Posterior cingulate gyrus (tissue), 11 donors: ENCODE measurements around the gene LY6G5C.

Experiments
- DNase-seq, 10 donors: peaks; one replicate each; pipeline versions ENCODE4 v3.0.0 to v3.0.0-alpha.2; 2020 to 2021; ENCODE audit warnings: mixed read lengths in 3 of 10
- intact Hi-C: fragments of 100-400 bp; cut with DNase I; formaldehyde crosslinking; loops from one replicate; pipeline ENCODE4 v1.15.1; 2023

LY6G5C gene

DNA sequence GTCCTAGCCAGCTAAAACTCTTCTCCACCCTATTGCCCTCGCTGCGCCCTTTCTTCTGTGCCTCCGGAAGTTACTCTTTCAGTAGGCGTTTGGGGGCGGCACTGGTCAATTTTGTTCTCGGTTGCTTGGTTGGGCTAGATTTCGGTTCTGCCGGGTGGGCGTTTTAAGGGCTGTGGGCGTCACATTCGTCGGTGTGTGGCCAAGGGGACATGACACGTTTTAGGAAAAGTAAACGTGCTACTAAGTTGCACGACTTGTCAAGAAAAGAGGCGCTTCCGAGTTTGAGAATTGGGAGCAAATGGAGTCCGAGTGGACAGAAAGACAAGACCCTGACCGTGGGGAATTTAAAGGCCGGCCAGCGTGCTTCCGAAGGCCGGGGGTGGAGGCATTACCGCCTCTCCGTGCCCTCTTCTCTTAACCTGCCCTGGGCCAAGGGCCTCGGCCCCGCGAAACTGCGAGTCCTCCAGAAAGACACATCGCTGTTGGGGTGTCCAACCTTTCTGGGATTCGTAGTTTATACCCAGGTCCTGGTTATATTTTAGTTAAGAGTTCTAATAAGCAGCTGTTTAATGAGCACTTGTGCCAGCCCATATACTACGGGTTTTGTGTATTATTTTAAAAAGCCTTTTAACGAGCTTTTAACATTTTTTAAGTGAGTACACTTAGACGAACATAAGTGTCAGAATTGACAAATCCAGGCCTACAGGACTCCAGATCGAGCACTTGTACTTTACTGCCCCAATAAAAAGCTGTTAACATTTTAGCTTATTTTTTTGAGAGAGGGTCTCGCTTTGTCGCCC, 27.7 kb downstream of the LY6G5C start:
- peak; percentile 74 to 96 (median 82) for DNase-seq
- intact Hi-C loops, result loop anchor here (1.0 kb wide), 1 partner anchor 33 kb away; the partner anchor contains the start of gene PRRC2A

DNA sequence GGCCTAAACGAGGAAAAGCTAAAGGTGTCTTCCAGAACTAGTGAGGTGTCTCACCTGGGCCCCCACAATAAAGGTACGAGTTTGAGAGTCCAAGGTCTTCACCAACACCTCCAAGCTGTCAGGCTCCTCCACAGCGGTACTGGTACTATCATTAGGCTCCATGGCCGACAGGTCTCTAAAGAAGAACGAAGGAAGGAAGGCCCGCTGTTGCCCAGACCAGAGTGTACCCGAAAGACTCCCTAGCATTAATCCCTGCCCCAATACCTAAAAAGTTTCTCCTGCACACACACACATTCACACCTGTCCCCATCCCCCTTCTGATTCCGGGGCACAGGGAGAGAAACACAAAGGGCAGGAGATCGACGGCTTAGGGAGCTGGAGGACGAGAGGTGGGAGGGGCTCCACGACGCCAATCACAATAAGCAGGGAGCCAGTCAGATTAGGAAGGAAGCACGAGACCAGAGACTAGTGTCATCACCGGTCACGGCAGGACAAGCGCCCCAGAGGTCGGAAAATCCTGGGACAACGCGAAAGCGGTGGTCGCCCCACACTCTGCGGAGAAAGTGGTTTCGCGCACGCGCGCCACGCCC, 29.2 kb downstream of the LY6G5C start:
- intact Hi-C loops, result loop anchor here (1.0 kb wide), 1 partner anchor 31 kb away; the partner anchor contains the start of gene PRRC2A
- DNase-seq, result no peak

DNA sequence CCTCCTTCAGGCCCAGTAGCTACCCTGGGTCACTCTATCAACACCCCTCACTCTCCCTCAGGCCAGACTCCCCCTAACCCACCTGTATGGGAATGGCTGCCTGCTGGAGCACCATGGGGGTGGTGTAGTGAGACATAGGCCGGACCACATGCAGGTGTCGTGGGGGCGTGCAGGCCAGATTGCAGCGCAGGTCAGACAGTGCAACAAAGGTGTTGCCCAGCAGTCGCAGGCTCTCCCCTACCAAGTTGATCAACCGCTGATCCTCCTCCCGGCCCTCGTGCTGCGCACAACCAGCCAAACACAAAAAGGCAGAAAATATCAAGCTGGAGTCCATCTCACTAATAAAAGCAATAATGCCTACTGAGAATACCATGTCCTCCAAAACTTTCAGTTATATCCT, 35.5 kb downstream of the LY6G5C start:
- peak in 1 of 10 donors; percentile 55 for DNase-seq
- intact Hi-C loops, result no loop called here

DNA sequence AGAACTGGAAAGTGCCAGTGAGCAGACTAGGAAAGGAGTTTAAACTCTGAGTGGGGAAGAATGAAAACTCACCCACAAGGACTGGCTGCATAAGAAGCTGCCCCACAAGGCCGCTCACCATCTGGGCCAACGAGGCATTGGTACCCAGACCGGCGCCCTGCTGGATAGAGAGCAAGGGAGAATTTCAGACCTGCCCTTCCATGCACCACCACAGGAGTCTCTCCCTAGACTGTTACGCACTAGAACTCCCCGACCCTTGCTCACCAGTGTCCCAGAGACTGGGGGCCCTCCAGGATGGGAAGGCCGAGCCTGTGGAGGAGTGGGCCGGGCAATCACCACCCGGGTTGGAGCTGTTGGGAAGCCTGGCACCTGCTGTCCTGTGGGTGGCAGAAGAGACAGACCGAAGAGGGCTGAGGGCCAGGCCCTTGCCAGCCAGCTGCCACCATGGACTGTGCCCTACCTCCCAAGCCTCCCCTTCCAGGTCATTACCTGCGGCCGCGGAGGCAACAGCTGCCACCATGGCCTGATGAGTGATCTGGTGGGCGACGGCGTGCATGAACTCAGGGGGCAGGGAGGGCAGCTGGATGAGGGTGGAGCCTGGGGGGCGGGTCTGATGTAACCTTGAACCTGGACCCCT, 36.9 kb downstream of the LY6G5C start:
- DNase-seq, result peak in 1 of 10 donors; percentile 54
- intact Hi-C loops, result no loop called here

DNA sequence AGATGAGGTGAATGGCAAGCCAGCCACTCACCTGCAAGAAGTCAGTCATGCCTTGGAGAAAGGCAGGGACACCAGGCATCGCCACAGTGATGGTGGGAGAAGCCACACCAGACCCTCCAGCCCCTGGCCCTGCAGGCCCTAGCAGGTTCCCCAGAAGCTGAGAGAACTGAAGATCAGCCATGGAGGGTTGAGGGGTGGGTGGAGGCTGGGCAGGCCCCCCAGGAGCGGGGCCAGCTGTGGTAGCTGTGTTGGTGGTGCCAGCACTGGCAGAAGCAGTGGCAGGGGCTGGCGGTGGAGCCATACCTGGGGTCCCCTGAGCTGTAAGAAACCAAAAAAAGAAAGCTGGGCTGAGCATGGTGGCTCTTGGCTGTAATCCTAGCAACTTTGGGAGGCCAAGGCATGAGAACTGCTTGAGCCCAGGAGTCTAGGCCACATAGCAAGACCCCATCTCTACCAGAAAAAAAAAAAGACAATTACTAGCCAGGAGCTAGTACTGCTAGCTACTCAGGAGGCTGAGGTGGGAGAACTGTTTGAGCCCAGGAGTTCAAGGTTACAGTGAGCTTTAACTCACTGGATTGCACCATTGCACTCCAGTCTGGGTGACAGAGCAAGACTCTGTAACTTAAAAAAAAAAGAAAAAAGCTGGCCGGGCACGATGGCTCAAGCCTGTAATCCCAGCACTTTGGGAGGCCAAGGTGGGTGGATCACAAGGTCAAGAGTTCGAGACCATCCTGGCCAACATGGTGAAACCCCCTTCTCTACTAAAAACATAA, 37.9 kb downstream of the LY6G5C start:
- DNase-seq, result no peak
- intact Hi-C loops, result no loop called here

DNA sequence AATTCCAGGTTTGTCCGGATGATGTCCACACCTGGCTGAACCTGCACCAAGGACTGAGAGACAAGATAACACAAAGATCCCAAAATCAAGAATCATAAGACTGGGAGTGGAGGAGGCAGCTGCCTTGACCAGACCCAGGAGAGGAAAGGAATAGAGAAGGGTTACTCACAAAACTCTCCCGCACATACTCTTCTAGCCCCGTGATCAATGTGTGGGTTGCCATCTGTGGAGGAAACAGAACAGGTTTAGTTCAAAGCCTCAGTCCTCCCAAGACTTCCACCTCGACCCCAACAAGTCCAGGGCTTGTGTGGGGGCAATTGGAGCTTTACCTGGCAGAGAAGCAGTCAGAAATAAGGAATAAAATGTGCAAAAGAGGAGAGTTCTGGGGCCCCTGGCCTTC, 39.5 kb downstream of the LY6G5C start:
- intact Hi-C loops, result no loop called here
- no peak for DNase-seq

DNA sequence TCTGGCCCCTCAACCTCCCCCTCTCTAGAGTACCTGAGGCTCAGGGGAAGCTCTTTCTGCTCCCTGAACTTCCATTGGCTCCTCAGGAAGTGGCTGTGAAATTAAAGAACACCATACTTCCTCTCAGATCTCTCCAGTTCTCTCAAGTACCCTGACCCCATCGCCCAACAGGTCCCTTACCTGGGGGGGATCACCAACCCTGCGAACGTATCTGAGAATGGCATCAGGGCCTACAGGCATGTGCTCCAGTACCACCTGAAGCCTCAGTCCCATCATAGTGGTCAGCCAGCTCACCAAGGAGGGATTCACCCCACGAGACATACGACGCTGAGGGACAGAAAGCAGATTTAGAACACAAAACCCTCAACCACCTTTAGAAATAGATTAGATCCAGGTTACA, 40.3 kb downstream of the LY6G5C start:
- intact Hi-C loops, result no loop called here
- peak in 1 of 10 donors; percentile 28 for DNase-seq

DNA sequence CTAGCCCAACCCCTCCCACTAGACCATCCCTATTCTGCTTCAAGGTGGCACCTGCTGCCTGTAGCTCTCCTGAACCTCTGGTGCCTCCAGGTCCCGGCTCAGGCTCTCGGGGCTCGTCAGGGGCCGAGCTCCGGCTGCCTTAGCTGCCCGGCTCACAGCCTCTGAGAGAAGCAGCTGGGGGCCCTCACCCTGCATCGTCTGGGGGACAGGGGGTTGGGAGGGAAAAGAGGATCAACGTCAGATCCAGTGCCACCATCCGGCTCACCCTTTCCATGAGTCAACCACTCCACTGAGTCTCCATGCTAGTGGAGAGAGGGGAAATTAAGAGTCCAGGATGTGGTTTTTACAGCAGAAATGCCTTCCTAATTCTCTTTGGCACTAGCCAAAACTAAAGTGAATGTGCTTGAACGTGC, 41.4 kb downstream of the LY6G5C start:
- intact Hi-C loops, result no loop called here
- DNase-seq, result no peak

DNA sequence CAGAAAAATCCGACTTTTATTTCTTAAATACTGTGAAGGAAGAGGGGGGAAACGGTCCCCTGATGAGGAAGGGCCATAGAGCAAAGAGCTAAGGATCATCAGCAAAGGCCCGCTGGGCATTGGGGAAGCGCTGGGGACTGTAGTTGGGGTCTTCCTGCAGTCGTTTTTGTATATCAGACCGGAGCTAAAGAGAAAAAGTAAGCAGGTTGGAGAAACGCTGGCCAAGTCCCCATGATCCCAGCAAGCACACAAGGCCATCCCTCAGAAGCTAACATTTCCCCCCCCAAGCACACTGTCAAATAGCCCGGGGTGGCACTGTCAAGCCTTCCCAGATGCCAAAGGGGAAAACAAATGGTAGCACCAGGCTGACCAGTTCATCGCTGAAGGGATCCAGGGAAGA, 41.8 kb downstream of the LY6G5C start:
- intact Hi-C loops, result no loop called here
- no peak for DNase-seq

DNA sequence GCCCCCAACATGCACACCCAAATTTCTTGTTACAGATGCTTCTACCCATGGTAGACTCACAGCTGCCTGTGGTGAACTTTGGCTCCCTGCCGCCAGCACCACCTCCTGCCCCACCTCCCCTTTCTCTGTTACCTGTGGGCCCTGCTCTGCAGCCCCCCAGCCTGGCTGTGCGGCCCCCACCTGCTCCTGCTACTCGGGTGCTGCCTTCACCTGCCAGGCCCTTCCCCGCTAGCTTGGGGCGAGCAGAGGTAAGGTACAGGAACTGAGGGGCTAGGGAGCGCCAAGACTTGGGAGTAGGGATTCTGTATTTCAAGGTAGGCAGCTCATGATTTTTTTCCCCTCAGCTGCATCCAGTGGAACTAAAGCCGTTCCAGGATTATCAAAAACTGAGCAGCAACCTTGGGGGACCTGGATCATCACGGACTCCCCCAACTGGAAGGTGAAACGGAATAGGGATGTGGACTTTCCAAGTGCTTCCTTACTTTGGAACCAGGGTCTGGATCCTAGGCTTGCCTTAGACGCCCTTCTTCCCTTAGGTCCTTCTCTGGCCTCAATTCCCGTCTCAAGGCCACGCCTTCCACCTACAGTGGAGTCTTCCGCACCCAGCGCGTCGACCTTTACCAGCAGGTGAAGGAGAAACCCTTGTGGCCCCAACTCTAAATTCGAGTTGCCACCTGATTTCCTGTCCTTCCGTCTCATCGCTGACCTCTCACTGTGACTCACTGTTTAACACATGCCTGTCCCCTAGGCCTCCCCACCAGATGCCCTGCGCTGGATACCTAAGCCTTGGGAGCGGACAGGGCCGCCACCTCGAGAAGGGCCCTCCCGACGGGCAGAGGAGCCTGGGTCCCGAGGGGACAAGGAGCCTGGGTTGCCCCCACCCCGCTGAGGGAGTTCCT, 43.9 kb downstream of the LY6G5C start:
- intact Hi-C loops, result no loop called here

DNA sequence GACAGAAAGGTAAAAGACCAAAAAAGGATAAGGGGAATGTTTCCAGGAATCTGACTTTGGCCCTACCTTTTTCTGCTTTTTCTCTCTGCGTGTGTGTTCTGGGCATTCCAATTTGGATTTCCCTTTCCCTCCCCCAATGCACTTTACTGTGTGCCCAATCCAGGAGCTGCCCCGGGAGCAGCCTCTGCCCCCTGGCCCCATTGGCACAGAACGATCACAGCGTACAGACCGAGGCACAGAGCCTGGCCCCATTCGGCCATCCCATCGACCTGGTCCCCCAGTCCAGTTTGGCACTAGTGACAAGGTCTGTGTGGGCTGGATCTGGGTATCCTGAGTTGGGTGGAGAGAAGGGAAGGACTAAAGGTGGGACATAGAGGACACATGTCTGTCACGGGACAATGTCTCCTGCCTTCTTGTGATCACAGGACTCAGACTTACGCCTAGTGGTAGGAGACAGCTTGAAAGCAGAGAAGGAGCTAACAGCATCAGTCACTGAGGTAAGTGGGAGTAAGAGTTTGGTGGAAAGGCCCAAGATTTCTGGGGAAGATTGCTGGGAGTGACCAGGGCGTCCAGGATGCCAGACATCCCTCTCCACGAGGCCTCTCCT, 45.8 kb downstream of the LY6G5C start:
- intact Hi-C loops, result no loop called here
- no peak for DNase-seq

More for the DNA sequence above, 43.9 kb downstream of the LY6G5C start:
- DNase-seq, result peak in 1 of 10 donors; percentile 40

DNA sequence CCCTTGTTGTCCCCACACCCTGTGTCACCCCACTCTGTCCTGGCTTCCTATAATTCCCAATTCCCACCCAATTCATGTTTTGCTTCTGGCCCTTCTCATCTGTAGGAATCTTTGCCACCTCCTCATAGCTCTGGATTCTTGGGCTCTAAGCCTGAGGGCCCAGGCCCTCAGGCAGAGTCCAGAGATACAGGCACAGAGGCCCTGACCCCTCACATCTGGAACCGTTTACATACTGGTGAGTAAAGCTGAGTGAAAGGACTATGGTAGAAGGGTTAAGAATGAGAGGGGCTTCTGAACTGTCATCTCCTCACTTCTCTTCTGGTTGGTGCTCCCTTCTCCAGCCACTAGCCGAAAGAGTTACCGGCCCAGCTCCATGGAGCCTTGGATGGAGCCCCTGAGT, 46.7 kb downstream of the LY6G5C start:
- no peak for DNase-seq
- intact Hi-C loops, result no loop called here

DNA sequence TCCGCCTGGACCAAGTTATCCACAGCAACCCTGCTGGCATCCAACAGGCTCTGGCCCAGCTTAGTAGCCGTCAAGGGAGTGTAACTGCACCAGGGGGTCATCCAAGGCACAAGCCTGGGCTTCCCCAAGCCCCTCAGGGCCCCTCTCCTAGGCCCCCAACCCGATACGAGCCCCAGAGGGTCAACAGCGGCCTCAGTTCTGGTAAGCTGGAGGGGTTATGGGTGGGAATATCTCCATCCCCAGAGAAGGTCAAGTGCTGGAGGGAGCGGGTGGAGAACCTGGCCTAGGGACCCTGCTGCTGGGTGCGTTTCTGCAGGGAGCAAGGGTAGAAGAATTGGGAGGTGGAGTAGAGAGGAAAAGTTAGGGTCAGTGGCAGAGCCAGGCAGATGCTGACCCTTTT, 47.4 kb downstream of the LY6G5C start:
- DNase-seq, result no peak
- intact Hi-C loops, result no loop called here

DNA sequence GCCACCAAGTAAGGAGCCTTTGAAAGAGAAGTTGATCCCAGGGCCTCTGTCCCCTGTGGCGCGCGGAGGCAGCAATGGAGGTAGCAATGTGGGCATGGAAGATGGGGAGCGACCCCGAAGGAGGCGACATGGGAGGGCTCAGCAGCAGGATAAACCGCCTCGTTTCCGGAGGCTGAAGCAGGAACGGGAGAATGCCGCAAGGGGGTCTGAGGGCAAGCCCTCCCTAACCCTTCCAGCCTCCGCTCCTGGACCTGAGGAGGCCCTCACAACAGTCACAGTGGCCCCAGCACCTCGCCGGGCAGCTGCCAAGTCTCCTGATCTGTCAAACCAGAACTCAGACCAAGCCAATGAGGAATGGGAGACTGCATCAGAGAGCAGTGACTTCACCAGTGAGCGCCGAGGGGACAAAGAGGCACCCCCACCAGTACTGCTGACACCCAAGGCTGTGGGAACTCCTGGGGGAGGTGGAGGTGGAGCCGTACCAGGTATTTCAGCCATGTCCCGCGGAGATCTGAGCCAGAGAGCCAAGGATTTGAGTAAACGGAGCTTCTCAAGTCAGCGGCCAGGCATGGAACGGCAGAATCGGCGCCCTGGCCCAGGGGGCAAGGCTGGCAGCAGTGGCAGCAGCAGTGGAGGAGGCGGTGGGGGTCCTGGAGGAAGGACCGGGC, 48.5 kb downstream of the LY6G5C start:
- intact Hi-C loops, result no loop called here
- DNase-seq, result no peak

DNA sequence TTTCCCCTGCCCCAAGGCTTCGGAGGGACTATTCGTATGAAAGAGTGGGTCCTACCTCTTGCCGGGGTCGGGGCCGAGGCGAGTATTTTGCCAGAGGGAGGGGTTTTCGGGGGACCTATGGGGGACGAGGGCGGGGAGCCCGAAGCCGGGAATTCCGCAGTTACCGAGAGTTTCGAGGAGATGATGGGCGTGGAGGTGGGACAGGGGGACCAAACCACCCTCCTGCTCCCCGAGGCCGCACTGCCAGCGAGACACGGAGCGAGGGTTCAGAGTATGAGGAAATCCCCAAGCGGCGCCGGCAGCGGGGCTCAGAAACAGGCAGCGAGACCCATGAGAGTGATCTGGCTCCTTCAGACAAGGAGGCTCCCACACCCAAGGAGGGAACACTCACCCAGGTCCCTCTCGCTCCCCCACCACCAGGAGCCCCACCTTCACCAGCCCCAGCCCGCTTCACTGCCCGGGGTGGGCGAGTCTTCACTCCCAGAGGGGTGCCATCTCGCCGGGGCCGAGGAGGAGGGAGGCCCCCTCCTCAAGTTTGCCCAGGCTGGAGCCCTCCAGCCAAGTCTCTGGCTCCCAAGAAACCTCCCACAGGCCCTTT, 49.1 kb downstream of the LY6G5C start:
- intact Hi-C loops, result no loop called here
- DNase-seq, result no peak

DNA sequence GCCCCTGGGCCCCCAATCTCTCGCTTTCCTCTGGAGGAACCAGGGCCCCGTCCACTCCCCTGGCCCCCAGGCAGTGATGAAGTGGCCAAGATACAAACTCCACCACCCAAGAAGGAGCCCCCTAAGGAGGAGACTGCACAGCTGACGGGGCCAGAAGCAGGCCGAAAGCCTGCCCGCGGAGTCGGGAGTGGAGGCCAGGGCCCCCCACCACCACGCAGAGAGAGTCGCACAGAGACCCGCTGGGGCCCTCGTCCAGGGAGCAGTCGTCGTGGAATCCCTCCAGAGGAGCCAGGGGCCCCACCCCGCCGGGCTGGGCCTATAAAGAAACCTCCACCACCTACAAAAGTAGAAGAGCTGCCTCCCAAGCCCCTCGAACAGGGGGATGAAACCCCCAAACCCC, 49.7 kb downstream of the LY6G5C start:
- DNase-seq, result no peak
- intact Hi-C loops, result no loop called here

DNA sequence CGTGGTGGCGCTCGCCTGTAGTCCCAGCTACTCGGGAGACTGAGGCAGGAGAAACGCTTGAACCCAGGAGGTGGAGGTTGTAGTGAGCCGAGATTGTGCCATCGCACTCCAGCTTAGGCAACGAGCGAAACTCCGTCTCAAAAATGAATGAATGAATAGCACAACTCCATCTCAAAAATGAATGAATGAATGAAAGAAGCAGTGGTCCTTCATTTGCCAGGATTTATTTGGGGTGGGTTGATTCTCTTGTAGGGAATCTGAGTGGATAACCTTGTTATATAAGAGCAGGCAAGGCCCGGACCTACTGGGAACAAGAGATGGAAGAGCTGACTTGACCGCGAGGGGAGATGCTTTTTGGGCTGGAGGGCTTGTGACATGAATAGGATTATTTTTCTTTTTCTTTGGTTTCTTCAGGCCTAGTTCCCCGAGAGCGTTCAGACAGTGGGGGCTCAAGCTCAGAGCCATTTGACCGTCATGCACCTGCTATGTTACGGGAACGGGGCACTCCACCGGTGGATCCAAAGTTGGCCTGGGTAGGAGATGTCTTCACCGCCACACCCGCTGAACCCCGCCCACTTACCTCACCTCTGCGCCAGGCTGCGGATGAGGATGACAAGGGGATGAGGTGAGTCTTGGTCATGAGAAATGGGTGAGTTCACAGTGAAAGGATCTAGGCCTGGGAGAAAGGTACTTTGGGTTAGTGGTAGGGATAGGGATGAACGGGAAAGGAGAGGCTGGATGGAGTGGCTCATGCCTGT, 50.5 kb downstream of the LY6G5C start:
- peak in 1 of 10 donors; percentile 74 for DNase-seq
- intact Hi-C loops, result no loop called here

DNA sequence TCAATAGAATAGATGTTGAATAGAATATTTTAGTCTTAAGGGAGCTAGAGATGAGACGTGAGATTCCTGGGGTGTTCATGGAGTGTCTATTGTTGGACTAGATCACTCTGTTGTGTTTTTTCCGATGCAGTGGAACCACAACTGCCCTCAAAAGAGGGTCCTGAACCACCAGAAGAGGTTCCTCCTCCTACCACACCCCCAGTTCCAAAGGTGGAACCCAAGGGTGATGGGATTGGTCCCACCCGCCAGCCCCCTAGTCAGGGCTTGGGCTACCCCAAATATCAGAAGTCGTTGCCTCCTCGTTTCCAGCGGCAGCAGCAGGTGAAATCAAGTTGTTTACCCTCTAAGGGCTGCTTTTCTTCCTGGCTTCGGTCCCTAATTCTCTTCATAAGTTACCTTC, 51.9 kb downstream of the LY6G5C start:
- DNase-seq, result no peak
- intact Hi-C loops, result no loop called here
